ENCODE results near the gene SSH2. TPM values are rescaled to one million over a fixed set of nuclear protein-coding genes. Genes with fewer than 3 reads are reported as not detected.

Gene SSH2
- total and polyA plus RNA-seq, 9 donors, result 4.2 to 13.0 (median 11.8) TPM

GRCh38 chr17:29613352-29613837 is 316.6 kb downstream of the SSH2 start:
- DNase-seq, result peak; percentile 92 to 98 (median 96)
- intact Hi-C loops (cut with DNase I), result no loop called here
- 1 to 4% (median 3%) methylated on average over 37 to 50 of the region's 50 CpGs for WGBS, 3 donors
- Histone ChIP-seq H3K4me1 (ENCODE audit: insufficient read depth) (peaks cover 17% of the 10 kb centered on the region), H3K4me3 (no peak overlapping the region), H3K27me3 (no peaks in the 10 kb centered on the region), H3K9me3 (no peaks in the 10 kb centered on the region), H3K36me3 (no peaks in the 10 kb centered on the region), H3K27ac (peak overlapping the region in 1 of 2 donors; percentile 41)
- TF ChIP-seq CTCF (IDR thresholded peaks at IDR 0.05), result peak; percentile 78 to 89 (median 85)
- TF ChIP-seq EP300 (IDR thresholded peaks at IDR 0.05), result no peak
- no peak for TF ChIP-seq POLR2A (IDR thresholded peaks at IDR 0.05)

GRCh38 chr17:29612404-29613280 is 317.4 kb downstream of the SSH2 start:
- no peaks in the 10 kb centered on the region for H3K36me3 ChIP-seq
- TF ChIP-seq POLR2A (IDR thresholded peaks at IDR 0.05) (no peak), EP300 (IDR thresholded peaks at IDR 0.05) (no peak)
- no peaks in the 10 kb centered on the region for H3K9me3 ChIP-seq
- peak overlapping the region in 1 of 2 donors; percentile 41 for H3K27ac ChIP-seq
- H3K27me3 ChIP-seq, result no peaks in the 10 kb centered on the region
- intact Hi-C loops (cut with DNase I), result no loop called here
- peaks cover 15% of the 10 kb centered on the region for H3K4me1 ChIP-seq (ENCODE audit: insufficient read depth)
- WGBS, 3 donors, result 64 to 74% (median 69%) methylated on average over 62 to 85 of the region's 85 CpGs
- peak in 1 of 5 donors; percentile 50 for DNase-seq
- no peak overlapping the region for H3K4me3 ChIP-seq

- Histone ChIP-seq H3K4me1 (ENCODE audit: insufficient read depth) (peaks cover 13% of the 10 kb centered on the region), H3K36me3 (no peaks in the 10 kb centered on the region), H3K27me3 (no peaks in the 10 kb centered on the region), H3K4me3 (no peak overlapping the region), H3K9me3 (no peaks in the 10 kb centered on the region), H3K27ac (no peak overlapping the region)
- no peak for TF ChIP-seq EP300 (IDR thresholded peaks at IDR 0.05)
- no peak for TF ChIP-seq POLR2A (IDR thresholded peaks at IDR 0.05)
- TF ChIP-seq CTCF (IDR thresholded peaks at IDR 0.05), result no peak
- WGBS, 3 donors, result 91 to 96% (median 92%) methylated on average over 12 of the region's 12 CpGs
- peak in 1 of 5 donors; percentile 41 for DNase-seq
- intact Hi-C loops (cut with DNase I), result no loop called here
Measured at GRCh38 chr17:29612094-29612403, 318.0 kb downstream of the SSH2 start.

DNA sequence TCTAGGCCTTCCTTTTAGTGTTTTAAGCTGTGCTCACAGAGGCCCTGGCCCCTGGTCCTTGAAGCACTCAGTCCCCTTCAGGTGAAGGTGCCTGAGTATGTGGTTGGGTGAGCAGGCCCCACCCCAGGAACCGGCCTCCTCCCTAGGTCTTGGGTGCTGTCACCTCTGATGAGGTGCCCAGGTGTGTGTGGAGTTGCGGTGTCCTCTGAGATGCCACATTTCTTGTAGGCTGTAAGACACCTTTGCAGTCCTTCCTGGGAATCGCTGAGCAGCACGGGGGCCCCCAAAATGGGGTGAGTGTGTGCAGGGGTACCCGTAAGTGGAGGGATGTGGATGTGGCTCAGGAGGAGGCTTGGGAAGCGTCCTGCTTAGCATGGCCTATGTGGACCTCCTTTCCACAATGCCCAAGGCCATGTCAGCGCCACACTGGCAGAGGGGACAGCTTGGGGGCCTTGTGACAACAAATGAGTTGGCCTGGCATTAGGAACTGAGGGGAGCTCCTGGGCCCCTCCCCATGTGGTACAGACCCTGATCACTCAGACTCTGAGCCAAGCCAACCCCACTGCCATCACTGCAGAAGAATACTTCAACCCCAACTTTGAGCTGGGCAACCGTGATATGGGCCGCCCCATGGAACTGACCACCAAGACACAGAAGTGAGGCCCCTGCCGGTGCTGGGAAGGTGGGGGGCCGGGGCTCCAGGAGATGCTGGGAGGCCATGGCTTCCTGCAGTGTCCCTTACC is 318.5 kb downstream of the SSH2 start:
- intact Hi-C loops (cut with DNase I), result no loop called here
- no peaks in the 10 kb centered on the region for H3K36me3 ChIP-seq
- H3K27me3 ChIP-seq, result no peaks in the 10 kb centered on the region
- H3K27ac ChIP-seq, result no peak overlapping the region
- H3K4me1 ChIP-seq (ENCODE audit: insufficient read depth), result peaks cover 13% of the 10 kb centered on the region
- TF ChIP-seq EP300 (IDR thresholded peaks at IDR 0.05) (no peak), POLR2A (IDR thresholded peaks at IDR 0.05) (no peak), CTCF (IDR thresholded peaks at IDR 0.05) (no peak)
- no peaks in the 10 kb centered on the region for H3K9me3 ChIP-seq
- WGBS, 3 donors, result 95 to 98% (median 98%) methylated on average over 11 of the region's 11 CpGs
- H3K4me3 ChIP-seq, result no peak overlapping the region
- no peak for DNase-seq

Data from ovary (tissue), 9 donors.